Suprapubic skin (tissue), 4 donors: ENCODE measurements around the gene TMEM200C.

ENCODE experiments used
- EP300 ChIP-seq: sonication (generic); formaldehyde crosslinking; IDR thresholded peaks from one replicate; pipeline ENCODE4 v1.6.1; 2017; ENCODE audit warnings: antibody characterized with exemption
- POLR2A ChIP-seq, 2 donors: fragments of 450-650 bp; IDR thresholded peaks; one replicate each; pipeline ENCODE4 v1.6.1; 2017; ENCODE audit warnings: antibody characterized with exemption in 2 of 2, mild to moderate bottlenecking in 2 of 2, moderate library complexity in 2 of 2
- POLR2AphosphoS5 ChIP-seq, 3 donors: sonication (generic); formaldehyde crosslinking; IDR thresholded peaks; one replicate each; pipeline ENCODE4 v1.6.1; 2017; ENCODE audit warnings: antibody characterized with exemption in 3 of 3
- TF ChIP-seq, protein P1 (sequence below), 2 donors: fragments of 200-600 bp in 1 of 2; fragments of 450-650 bp in 1 of 2; sonication (generic) in 1 of 2; IDR thresholded peaks; one replicate each; pipeline ENCODE4 v1.5.1; 2016 to 2019; ENCODE audit warnings: antibody characterized with exemption in 2 of 2, mild to moderate bottlenecking in 1 of 2, moderate library complexity in 1 of 2

DNA sequence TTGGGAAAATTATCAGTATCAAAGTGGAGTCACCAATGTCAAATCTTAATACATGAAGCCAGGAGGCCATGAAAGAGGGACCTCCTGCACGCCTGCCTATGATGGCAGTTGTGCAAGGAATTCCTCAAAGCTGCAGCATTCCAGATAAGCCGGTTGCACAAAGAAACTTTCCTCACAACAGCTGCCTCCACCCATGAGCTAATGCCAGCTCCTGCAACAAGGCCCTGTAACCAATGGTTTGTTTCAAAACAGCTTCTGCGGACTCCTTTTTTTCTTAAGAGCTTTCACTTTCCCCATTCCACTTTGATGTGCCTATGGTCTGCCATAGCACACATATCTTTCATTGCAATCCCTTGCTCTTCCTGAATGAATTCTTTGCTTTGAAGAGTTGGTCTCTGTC is 22.4 kb downstream of the TMEM200C start:
- TF ChIP-seq EP300 (no peak), POLR2A (IDR thresholded peaks at IDR 0.05) (no peak), POLR2AphosphoS5 (IDR thresholded peaks at IDR 0.05) (no peak)
- TF ChIP-seq, protein P1, sequence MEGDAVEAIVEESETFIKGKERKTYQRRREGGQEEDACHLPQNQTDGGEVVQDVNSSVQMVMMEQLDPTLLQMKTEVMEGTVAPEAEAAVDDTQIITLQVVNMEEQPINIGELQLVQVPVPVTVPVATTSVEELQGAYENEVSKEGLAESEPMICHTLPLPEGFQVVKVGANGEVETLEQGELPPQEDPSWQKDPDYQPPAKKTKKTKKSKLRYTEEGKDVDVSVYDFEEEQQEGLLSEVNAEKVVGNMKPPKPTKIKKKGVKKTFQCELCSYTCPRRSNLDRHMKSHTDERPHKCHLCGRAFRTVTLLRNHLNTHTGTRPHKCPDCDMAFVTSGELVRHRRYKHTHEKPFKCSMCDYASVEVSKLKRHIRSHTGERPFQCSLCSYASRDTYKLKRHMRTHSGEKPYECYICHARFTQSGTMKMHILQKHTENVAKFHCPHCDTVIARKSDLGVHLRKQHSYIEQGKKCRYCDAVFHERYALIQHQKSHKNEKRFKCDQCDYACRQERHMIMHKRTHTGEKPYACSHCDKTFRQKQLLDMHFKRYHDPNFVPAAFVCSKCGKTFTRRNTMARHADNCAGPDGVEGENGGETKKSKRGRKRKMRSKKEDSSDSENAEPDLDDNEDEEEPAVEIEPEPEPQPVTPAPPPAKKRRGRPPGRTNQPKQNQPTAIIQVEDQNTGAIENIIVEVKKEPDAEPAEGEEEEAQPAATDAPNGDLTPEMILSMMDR (IDR thresholded peaks at IDR 0.05): no peak
